Lower lobe of right lung (tissue), 2 donors: ENCODE measurements around the gene SPRY4. TPM values are rescaled to one million over a fixed set of nuclear protein-coding genes. Genes with fewer than 3 reads are reported as not detected.

ENCODE experiments used
- ATAC-seq, 2 donors: fragments of 200-7000 bp; cut with Tn5 transposase; one replicate each; pipeline ENCODE4 v1.9.1; 2020 to 2022; ENCODE audit warnings: mild to moderate bottlenecking in 2 of 2, moderate library complexity in 2 of 2
- DNase-seq: peaks from one replicate; pipeline ENCODE4 v3.0.0-alpha.2; 2020
- H3K27ac ChIP-seq: fragments of 200-600 bp; one replicate; pipeline ENCODE4 v1.8.0; 2022
- H3K27me3 ChIP-seq: fragments of 200-600 bp; one replicate; pipeline ENCODE4 v1.8.0; 2022; ENCODE audit warnings: low read depth
- H3K36me3 ChIP-seq: fragments of 200-600 bp; one replicate; pipeline ENCODE4 v1.8.0; 2022; ENCODE audit warnings: mild to moderate bottlenecking
- H3K4me1 ChIP-seq: fragments of 200-600 bp; one replicate; pipeline ENCODE4 v1.8.0; 2022
- H3K4me3 ChIP-seq: fragments of 200-600 bp; one replicate; pipeline ENCODE4 v1.8.0; 2022; ENCODE audit warnings: mild to moderate bottlenecking
- H3K9me3 ChIP-seq: fragments of 200-600 bp; one replicate; pipeline ENCODE4 v1.8.0; 2022
- intact Hi-C: fragments of 100-400 bp; cut with DNase I; formaldehyde crosslinking; loops from one replicate; pipeline ENCODE4 v1.11.0; 2022
- total RNA-seq: library from RNA; stranded (reverse); fragmentation: NEBNext Ultra II Directional; extraction: Animal tissue kit (Norgen Biotek cat#: 25700); gene quantifications from one replicate; pipeline ENCODE4 v1.2.1, GENCODE V29; 2021
- TF ChIP-seq, protein P1 (sequence below): fragments of 200-600 bp; IDR thresholded peaks from one replicate; pipeline ENCODE4 v1.8.0; 2022; ENCODE audit warnings: antibody characterized with exemption, mild to moderate bottlenecking
- donor health status: DM: no; HTN: yes; CAD: no; lungs with severe emphysema.

The SPRY4 gene
- total RNA-seq, 1 donor from 2014 or later, result 42.7 TPM

DNA sequence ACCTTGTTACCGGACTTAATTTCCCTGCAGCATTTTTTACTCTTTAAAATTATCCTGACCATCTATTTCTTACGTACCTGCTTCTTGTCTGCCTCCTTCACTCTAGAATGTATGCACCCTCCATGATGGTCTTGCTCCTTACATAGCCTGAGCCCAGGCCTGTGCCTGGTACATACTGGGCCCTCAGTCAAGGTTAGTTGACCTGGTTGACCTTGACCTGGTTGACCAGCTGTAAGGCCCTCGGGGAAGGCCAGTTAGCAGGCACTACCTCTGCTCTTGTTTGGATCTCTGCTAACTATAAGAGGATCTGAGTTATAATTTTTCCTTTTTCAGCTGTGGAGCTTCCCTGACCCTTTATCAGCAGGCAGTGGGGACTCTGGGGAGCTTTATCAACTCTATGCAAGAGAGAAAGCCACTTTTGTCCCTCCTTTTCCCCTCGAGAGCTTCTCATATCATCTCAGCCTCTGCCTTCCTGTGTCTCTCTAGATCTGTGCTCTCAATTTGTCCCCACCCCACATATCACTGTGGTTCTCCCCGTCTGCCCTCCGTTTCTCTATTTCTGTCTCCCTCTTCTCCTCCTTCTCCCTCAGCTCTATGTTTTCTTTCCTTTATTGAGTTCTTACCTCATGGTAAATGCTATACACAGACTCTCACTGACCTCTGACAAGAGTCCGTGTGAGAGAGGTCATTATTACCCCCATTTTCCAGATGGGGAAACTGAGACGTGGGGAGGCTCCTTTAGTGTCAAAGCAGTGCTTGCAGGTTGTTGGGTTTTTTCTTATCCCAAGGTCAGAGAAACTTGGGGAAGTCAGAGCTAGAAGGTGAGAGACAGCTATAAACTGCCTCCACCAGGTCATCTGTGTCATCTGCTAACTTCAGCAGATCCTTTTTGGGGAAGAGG lies 28.6 kb downstream of the SPRY4 start:
- Histone ChIP-seq H3K27me3 (no peaks in the 10 kb centered on the region), H3K36me3 (no peaks in the 10 kb centered on the region), H3K27ac (no peak overlapping the region), H3K4me3 (no peak overlapping the region), H3K4me1 (peaks cover 23% of the 10 kb centered on the region), H3K9me3 (no peaks in the 10 kb centered on the region)
- TF ChIP-seq, protein P1, sequence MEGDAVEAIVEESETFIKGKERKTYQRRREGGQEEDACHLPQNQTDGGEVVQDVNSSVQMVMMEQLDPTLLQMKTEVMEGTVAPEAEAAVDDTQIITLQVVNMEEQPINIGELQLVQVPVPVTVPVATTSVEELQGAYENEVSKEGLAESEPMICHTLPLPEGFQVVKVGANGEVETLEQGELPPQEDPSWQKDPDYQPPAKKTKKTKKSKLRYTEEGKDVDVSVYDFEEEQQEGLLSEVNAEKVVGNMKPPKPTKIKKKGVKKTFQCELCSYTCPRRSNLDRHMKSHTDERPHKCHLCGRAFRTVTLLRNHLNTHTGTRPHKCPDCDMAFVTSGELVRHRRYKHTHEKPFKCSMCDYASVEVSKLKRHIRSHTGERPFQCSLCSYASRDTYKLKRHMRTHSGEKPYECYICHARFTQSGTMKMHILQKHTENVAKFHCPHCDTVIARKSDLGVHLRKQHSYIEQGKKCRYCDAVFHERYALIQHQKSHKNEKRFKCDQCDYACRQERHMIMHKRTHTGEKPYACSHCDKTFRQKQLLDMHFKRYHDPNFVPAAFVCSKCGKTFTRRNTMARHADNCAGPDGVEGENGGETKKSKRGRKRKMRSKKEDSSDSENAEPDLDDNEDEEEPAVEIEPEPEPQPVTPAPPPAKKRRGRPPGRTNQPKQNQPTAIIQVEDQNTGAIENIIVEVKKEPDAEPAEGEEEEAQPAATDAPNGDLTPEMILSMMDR, result no peak
- ATAC-seq (no peak), DNase-seq (no peak)
- intact Hi-C loops, result no loop called here

DNA sequence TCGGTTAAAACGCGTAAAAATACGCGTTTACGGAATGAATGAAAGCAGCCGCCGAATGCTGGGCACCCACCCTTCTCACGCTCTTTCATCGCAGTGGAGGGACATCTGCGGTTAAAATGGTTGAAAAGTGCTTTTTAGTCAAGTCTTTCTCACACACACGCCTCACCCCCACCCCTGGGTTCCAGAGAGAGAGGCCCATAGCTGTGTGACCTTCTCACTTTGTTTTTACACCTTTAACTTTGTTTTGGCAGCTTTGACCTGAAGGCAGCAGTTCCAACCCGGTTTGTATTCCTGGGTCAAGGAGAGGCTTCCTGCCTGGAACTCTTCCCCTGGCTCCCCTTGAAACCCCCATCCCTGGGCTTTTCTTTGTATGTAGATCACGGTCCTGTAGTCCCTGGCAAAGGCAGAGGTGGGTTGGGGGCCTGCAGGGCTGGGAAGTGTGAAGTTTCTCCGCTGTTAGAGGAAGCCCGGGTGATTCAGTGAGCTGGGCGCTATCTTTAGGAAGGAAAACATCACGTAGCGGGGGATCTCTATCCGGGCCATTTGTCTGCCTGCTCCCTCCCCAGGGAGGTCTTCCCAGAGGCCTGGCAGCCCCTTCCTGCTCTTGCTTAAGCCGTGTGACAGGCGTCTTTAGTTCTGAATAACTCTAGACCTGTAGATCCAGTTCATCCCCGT lies 29.6 kb downstream of the SPRY4 start:
- intact Hi-C loops, result no loop called here

DNA sequence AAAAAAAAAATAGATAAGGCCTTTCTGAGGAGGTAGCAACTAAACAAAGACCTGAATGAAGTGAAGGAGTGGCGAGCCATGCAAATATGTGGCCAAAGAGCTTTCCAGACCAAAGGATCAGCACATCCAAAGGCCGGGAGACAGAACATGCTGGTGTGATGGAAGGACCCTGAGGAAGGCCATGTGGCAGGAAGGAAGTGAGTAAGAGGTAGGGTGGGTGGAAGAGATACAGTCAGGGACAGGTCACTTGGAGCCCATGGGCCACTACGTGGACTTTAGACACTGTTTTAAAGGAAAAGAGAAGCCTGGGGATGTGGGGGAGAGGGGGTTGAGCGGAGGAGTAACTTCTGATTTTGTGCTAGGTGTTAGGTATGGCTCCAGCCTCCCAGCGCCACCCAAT lies 31.3 kb downstream of the SPRY4 start:
- Histone ChIP-seq H3K36me3 (no peaks in the 10 kb centered on the region), H3K9me3 (no peaks in the 10 kb centered on the region), H3K27ac (no peak overlapping the region), H3K27me3 (no peaks in the 10 kb centered on the region), H3K4me3 (no peak overlapping the region), H3K4me1 (peaks cover 36% of the 10 kb centered on the region)
- TF ChIP-seq, protein P1, result no peak
- intact Hi-C loops, result no loop called here
- ATAC-seq, result no peak
- DNase-seq, result no peak

More for the DNA sequence above, 29.6 kb downstream of the SPRY4 start:
- Histone ChIP-seq H3K4me1 (peaks cover 33% of the 10 kb centered on the region), H3K27me3 (no peaks in the 10 kb centered on the region), H3K4me3 (no peak overlapping the region), H3K27ac (no peak overlapping the region), H3K36me3 (no peaks in the 10 kb centered on the region), H3K9me3 (no peaks in the 10 kb centered on the region)
- DNase-seq (no peak), ATAC-seq (peak in 1 of 2 donors; percentile 23)
- TF ChIP-seq, protein P1, result no peak

DNA sequence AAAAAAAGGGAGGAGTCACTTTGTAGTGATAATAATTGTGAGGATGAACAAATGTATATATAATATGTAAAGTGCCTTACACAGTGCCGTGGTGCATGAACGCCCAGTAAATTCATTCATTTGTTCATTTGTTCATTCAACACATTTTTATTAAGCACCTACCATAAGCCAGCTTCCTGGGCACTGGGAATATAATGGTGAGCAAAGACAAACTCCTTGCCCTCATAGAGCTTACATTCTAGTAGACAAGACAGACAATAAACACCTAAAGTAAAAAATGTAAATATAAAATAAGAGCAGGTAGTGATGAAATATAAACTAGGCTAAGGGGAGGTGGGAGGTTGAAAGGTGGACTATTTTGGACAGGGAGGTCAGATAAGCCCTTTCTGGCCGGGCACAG lies 32.0 kb downstream of the SPRY4 start:
- no peaks in the 10 kb centered on the region for H3K27me3 ChIP-seq
- TF ChIP-seq, protein P1, result no peak
- DNase-seq (no peak), ATAC-seq (no peak)
- H3K4me3 ChIP-seq, result no peak overlapping the region
- H3K36me3 ChIP-seq, result no peaks in the 10 kb centered on the region
- H3K4me1 ChIP-seq, result peaks cover 36% of the 10 kb centered on the region
- no peaks in the 10 kb centered on the region for H3K9me3 ChIP-seq
- H3K27ac ChIP-seq, result no peak overlapping the region
- intact Hi-C loops, result no loop called here

DNA sequence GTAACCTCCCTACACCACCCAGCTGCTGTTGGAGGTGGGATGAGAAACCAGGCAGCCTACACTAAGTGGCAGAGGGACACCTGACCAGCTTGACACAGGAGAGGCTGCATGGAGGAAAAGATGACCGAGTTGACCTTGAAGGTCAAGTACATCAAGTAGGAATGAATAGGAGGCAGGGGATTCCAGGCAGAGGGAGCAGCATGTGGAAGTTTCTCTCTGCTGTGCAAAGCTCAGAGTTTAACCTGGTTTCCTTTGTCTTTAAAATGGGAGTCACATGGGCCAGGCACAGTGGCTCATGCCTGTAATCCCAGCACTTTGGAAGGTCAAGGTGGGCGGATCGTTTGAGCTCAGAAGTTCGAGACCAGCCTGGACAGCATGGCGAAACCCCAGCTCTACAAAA lies 32.6 kb downstream of the SPRY4 start:
- intact Hi-C loops, result no loop called here
- no peaks in the 10 kb centered on the region for H3K27me3 ChIP-seq
- no peaks in the 10 kb centered on the region for H3K9me3 ChIP-seq
- TF ChIP-seq, protein P1, result no peak
- H3K4me1 ChIP-seq, result peaks cover 32% of the 10 kb centered on the region
- ATAC-seq (no peak), DNase-seq (no peak)
- H3K36me3 ChIP-seq, result no peaks in the 10 kb centered on the region
- H3K27ac ChIP-seq, result no peak overlapping the region
- H3K4me3 ChIP-seq, result no peak overlapping the region
